Stimulated activated CD8-positive, alpha-beta memory T cell treated with anti-CD3 and anti-CD28 coated beads, Interleukin-4, amount 100 ng/mL, for 48 hours (primary cell): Measurements from ENCODE around the gene KLHL29.

Source experiments
- DNase-seq: peaks from one replicate; pipeline ENCODE4 v3.0.0-alpha.2; 2020

KLHL29 gene

GRCh38 chr2:23499439-23499838 is 114.5 kb downstream of the KLHL29 start:
- no peak for DNase-seq

- no peak for DNase-seq
These were observed 115.9 kb downstream of the KLHL29 start for GRCh38 chr2:23500836-23501235.

GRCh38 chr2:23502096-23502495 is 117.1 kb downstream of the KLHL29 start:
- DNase-seq, result no peak

DNA sequence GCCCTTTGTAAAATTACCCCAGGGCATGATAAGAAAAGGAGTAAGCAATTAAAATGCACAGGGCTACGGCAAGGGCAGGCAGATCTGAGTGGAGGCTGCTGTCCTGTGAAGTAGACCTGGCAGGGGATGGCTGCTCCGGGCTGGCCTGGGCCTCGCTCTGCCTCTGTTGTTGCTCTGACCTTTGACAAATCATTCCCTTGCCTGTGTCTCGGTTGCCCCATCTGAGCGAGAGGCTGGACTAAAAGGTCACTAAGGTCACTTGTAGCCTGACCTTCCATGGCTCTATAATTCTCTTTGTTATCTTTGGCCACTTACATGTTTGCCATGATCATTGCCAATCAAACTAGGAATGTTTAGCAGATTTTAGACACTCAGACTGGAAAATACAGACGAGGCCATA is 118.1 kb downstream of the KLHL29 start:
- DNase-seq, result no peak

DNA sequence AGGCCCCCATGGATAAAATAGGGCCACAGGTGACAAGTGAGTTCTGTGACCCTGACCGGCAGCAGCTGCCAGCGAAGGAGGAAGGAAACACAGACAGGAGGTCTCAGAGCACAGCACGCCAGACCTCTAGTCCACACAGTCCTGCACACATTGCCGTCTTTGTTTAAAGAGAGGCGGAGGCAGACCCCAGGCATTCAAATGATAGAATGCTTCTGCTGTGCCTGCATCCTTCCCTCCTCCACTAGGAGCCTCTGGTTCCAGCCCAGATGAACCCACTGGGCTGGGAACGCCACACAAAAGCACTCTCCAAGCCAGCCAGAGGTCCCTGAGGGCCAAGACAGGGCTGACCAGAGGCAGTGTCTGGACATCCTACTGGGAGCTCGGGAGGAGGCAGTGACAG is 118.7 kb downstream of the KLHL29 start:
- DNase-seq, result no peak

DNA sequence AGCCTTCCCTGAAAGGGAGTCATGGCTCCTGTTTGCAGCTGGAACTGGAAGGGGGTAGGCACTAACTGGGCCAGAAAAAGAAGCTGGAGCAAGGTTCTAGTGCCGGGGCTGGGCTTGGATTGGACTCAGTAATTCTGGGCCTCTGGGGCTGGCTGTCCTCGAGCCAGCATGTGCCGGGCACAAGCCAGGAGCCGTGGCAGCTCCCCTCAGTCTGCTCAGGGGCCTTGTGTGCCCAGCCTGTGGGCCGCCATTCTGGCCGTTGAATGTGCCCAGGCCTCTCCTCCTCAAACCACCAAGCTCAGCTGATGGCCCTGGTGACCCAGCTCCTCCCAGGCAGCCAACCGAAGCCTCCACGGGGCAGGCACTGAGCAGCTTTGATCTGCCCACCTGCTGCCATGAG is 119.6 kb downstream of the KLHL29 start:
- DNase-seq, result no peak

- DNase-seq, result no peak
These were observed 120.4 kb downstream of the KLHL29 start for GRCh38 chr2:23505218-23505983.

- no peak for DNase-seq
These were observed 121.0 kb downstream of the KLHL29 start for GRCh38 chr2:23505984-23506380.

GRCh38 chr2:23506531-23507266 is 121.7 kb downstream of the KLHL29 start:
- no peak for DNase-seq

GRCh38 chr2:23507267-23508065 is 122.5 kb downstream of the KLHL29 start:
- no peak for DNase-seq

- no peak for DNase-seq
These were observed 123.0 kb downstream of the KLHL29 start for GRCh38 chr2:23508066-23508390.

GRCh38 chr2:23509103-23509502 is 124.1 kb downstream of the KLHL29 start:
- DNase-seq, result no peak

GRCh38 chr2:23509596-23510292 is 124.8 kb downstream of the KLHL29 start:
- DNase-seq, result no peak

DNA sequence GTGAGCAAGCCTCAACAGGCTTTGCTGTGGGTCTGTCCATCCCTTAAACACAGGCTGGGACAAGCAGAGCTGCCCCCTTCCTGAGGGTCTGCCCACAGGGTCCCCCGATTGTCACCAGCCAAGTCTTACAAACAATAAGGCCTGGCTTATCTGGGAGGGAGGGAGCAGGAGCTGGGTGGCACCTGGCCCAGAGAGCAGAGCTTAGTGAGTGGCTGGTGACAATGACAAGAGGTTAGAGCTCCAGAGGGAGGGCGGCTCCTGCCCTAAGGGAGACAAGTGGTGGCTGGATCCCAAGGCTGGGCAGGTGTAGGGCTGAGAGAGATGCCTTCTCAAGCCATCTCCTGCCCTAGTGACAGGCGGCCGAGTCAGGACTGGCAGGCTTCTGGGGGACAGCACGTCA is 125.5 kb downstream of the KLHL29 start:
- DNase-seq, result no peak

DNA sequence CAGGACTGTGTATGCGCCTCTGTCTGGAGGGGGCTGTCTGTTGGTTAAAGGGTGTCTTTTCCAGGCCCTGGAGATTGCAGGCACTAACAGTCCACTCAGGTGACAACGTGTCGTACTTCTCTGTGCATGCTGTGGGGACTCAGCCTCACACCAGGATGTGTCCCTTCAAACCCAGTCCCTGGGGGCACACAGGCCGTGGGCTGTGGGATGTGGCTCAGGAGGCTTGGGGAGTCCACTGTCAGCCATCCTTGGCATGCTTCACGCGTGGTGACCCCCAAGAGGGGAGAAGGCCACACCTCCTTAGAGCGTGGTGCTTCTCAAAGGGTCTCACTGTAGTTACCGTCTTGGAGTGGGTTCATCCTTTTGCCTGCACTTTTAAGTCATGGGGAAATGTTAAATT is 127.8 kb downstream of the KLHL29 start:
- no peak for DNase-seq

DNA sequence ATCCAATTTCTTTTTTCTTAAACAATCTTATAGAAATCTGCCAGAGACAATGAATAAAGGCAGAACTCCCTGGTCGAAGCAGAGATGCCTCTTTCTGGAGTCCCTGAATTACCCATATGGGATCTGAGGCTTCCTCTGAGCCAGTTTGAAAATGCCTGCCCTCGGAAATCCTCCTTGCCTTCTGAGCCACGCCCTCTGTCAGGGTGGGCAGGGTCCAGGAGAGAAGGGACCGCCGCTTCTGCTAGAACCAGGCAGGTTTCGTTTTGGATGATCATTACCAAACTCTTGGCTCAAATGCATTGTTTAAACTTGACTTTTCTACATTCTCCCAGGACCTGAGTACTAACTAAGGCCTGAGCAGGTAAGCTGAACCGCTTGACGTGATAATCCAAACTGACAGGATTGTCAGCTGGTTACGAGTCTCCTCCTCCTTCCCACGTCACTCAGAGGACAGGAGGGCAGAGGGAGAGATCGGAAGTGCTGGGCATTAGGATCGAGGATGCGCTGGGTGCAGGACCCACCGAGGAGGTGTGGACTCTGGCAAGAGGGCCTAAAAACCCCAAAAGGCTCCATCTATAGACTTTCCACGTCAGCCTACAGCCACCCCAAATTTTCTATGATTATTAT is 128.4 kb downstream of the KLHL29 start:
- DNase-seq, result no peak

DNA sequence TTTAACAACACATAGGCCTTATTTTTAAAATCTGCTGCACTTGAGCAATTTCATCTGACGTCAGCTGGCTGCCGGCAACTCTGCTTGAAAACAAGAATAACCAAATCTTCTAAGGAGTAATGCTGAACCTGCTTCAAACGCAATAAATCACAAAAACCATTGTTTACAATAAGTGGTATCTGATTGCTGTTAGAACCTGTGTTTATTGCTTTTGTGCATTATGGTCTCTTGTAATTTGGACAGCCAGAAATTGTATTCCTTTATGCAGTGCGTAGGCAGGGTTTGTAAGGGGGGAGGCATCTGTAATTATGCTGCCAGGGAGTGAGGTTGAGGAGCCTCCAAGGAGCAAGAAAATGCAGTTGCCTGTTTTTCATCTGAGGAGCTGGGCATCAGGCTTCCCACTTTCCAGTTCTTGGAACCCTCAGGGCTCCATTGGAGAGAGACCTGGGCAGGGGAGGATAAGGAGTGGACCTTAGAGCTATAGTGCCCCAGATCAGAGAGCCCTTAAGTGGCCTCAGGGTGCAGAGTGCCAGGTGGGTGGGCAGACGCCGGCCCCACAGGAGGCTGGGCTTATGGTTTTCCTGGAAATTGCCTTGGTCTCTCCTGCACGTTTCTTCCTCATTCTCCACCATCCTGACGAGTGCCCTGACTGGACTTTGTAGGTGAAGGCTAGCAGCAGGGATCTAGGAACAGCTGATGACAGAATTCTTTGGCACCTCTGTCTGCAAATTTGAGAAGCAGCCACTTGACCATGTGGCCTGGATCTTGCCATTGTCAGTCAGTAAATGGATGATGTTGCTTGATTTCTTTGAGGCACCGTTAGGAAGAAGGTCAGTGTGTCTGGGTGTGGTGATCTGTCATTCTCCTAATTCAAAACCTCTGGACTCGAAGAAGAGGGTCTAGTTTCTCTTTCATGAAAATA is 129.2 kb downstream of the KLHL29 start:
- DNase-seq, result no peak

DNA sequence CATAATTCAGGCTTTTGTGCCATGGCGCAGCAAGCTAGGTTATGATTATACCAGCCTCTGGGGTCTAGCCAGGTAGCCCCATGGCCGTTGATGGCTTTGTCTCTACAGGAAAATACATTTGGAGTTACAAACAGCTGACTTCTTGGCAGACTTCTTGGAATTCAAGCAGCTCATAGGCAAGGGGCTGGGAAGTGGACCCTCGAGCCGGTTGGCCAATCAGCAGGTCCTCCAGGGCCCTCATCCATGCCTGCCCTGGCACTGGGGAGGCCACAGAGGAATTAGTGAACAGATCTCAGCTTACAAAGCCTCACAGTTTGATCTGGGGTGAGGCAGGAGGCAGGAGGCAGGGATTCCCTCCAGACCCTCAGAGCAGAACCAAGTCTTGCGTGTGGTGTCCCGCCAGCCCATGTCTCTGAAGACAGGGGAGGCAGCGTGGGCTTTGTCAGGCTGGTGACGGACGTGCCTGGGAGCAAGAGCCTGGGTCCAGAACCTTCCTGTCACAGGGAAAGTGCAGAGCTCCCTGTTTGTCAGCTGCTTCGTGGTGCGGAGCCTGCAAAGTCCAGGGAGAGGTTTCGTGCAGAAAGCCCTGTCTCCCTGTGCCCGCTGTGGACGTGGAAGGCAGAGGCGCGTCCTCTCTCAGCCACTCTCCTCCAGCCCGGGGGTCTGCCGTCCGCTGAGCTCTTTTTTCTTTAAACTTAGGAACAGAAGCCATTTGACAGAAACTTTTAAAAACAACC is 131.7 kb downstream of the KLHL29 start:
- no peak for DNase-seq

DNA sequence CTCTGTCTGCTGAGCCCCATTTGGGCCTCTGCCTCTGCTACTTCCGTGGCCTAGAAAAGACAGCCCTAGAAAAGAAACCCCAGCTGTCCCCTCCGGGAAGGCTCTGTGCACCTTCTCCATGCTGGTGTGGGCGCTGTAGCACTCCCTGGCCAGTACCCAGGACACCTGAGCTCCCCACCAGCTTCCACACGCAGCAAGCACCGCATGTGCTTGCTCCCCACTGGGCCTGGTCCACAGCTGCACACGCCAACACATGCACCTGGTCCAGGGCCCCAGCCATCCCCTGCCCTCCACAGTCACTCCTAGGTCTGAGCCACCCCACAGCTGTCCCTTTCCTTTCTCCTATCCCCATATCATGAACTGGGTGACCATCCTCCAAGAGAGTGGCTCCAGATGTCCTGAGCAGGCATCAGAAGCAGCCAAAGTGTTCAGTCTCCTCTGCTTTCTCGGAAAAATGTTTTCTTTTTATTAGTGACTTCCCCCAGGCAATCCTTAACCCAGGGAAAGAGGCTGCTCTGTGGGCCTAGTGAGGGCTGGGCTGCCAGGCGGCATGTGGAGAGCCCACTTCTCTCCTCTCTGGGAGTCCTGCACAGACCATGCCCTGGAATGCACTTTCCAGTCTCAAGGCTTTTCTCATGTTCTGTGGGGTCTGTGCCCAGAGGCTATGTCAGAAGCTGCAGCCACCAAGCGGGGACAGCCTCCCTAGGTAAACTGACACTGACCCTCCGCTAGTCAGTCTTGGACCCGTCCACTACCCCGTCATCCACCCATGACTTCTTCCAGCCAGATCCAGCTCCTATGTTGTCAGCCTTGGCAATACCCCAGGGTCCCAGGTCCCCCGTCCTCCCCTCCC is 133.7 kb downstream of the KLHL29 start:
- no peak for DNase-seq

DNA sequence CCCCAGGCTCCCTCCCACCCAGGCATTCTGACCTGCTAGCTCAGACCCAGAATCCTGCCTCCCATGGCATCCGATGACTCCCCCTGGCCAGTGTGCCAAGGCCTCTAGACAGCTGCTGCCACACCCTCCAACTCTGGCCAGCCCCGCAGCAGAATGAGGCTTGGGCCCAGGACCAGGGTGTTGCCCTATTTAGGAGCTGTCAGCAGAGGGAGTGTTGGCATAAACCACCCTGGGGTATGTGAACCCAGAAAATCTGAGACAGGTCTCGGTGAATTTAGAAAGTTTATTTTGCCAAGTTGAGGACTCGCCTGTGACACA is 134.3 kb downstream of the KLHL29 start:
- no peak for DNase-seq
